Immature natural killer cell (primary cell): ENCODE data around the gene THSD4. TPM values are rescaled to one million over a fixed set of nuclear protein-coding genes. Genes with fewer than 3 reads are reported as not detected.
A peak's percentile ranks its signal among the peaks of the same experiment; 100 is the strongest.

Experiments used
- DNase-seq, 3 donors: peaks; one replicate each; pipeline ENCODE4 v3.0.0; 2022; ENCODE audit warnings: mixed read lengths in 1 of 3
- H3K27ac Mint-ChIP-seq, 6 donors: one replicate each; pipeline ENCODE4 v1.8.0; 2020; ENCODE audit warnings: mixed read lengths in 6 of 6, mild to moderate bottlenecking in 5 of 6, inconsistent platforms in 4 of 6, moderate library complexity in 3 of 6
- H3K27me3 Mint-ChIP-seq, 3 donors: one replicate each; pipeline ENCODE4 v1.8.0; 2020 to 2021; ENCODE audit warnings: low read depth in 3 of 3, mild to moderate bottlenecking in 3 of 3, mixed read lengths in 3 of 3, moderate library complexity in 3 of 3, inconsistent platforms in 1 of 3
- H3K36me3 Mint-ChIP-seq, 3 donors: one replicate each; pipeline ENCODE4 v1.8.0; 2020; ENCODE audit warnings: mixed read lengths in 3 of 3, inconsistent platforms in 2 of 3, mild to moderate bottlenecking in 2 of 3
- H3K4me1 Mint-ChIP-seq, 2 donors: one replicate each; pipeline ENCODE4 v1.8.0; 2020; ENCODE audit warnings: inconsistent platforms in 2 of 2, mild to moderate bottlenecking in 2 of 2, mixed read lengths in 2 of 2, moderate library complexity in 1 of 2
- H3K4me3 Mint-ChIP-seq, 5 donors: one replicate each; pipeline ENCODE4 v1.8.0; 2020; ENCODE audit warnings: mild to moderate bottlenecking in 5 of 5, mixed read lengths in 5 of 5, inconsistent platforms in 3 of 5, moderate library complexity in 3 of 5
- H3K9me3 Mint-ChIP-seq, 6 donors: one replicate each; pipeline ENCODE4 v1.8.0; 2020; ENCODE audit warnings: mild to moderate bottlenecking in 6 of 6, mixed read lengths in 6 of 6, inconsistent platforms in 4 of 6, moderate library complexity in 3 of 6
- polyA plus RNA-seq, 3 donors: library from polyadenylated mRNA; unstranded; fragments of 300-500 nt; fragmentation: Illumina TruSeq; gene quantifications; one replicate each; pipeline ENCODE4 v1.2.3, GENCODE V29; 2021

The THSD4 gene
- polyA plus RNA-seq, 3 donors from 2014 or later: not detected

GRCh38 chr15:71742964-71743363, 627.7 kb downstream of the THSD4 start:
- H3K4me1 Mint-ChIP-seq: no peaks in the 10 kb centered on the region
- H3K27me3 Mint-ChIP-seq: peaks cover 2 to 4% (median 4%) of the 10 kb centered on the region in 3 donors
- no peaks in the 10 kb centered on the region for H3K9me3 Mint-ChIP-seq
- no peak for DNase-seq
- no peak overlapping the region for H3K4me3 Mint-ChIP-seq
- H3K36me3 Mint-ChIP-seq: no peaks in the 10 kb centered on the region
- H3K27ac Mint-ChIP-seq: no peak overlapping the region

- Mint-ChIP-seq H3K9me3 (no peaks in the 10 kb centered on the region), H3K4me3 (no peak overlapping the region), H3K27me3 (peaks cover 4 to 5% (median 4%) of the 10 kb centered on the region in 3 donors), H3K36me3 (no peaks in the 10 kb centered on the region), H3K27ac (no peak overlapping the region), H3K4me1 (no peaks in the 10 kb centered on the region)
- peak; percentile 13 to 44 (median 39) for DNase-seq
Observed at GRCh38 chr15:71743861-71744382, 628.7 kb downstream of the THSD4 start.

GRCh38 chr15:71746719-71747118, 631.4 kb downstream of the THSD4 start:
- Mint-ChIP-seq H3K4me3 (no peak overlapping the region), H3K27ac (no peak overlapping the region), H3K36me3 (no peaks in the 10 kb centered on the region), H3K9me3 (no peaks in the 10 kb centered on the region), H3K4me1 (peaks cover 0 to under 1% of the 10 kb centered on the region in 2 donors), H3K27me3 (peaks cover 6 to 7% (median 6%) of the 10 kb centered on the region in 3 donors)
- no peak for DNase-seq

- H3K4me1 Mint-ChIP-seq: peaks cover 3 to 8% of the 10 kb centered on the region in 2 donors
- peaks cover 4 to 7% (median 6%) of the 10 kb centered on the region in 3 donors for H3K27me3 Mint-ChIP-seq
- no peaks in the 10 kb centered on the region for H3K9me3 Mint-ChIP-seq
- no peak overlapping the region for H3K27ac Mint-ChIP-seq
- H3K36me3 Mint-ChIP-seq: no peaks in the 10 kb centered on the region
- DNase-seq: no peak
- H3K4me3 Mint-ChIP-seq: no peak overlapping the region
Observed at GRCh38 chr15:71747128-71748083, 632.1 kb downstream of the THSD4 start.

- Mint-ChIP-seq H3K4me1 (peaks cover 5 to 14% of the 10 kb centered on the region in 2 donors), H3K36me3 (no peaks in the 10 kb centered on the region), H3K27ac (no peak overlapping the region), H3K9me3 (no peaks in the 10 kb centered on the region), H3K27me3 (peaks cover 4 to 7% (median 6%) of the 10 kb centered on the region in 3 donors), H3K4me3 (no peak overlapping the region)
- no peak for DNase-seq
Observed at GRCh38 chr15:71748293-71748718, 633.0 kb downstream of the THSD4 start.

GRCh38 chr15:71749500-71749899, 634.2 kb downstream of the THSD4 start:
- H3K4me1 Mint-ChIP-seq: peaks cover 5 to 14% of the 10 kb centered on the region in 2 donors
- DNase-seq: no peak
- H3K9me3 Mint-ChIP-seq: no peaks in the 10 kb centered on the region
- no peaks in the 10 kb centered on the region for H3K36me3 Mint-ChIP-seq
- no peak overlapping the region for H3K4me3 Mint-ChIP-seq
- peaks cover 4 to 7% (median 6%) of the 10 kb centered on the region in 3 donors for H3K27me3 Mint-ChIP-seq
- H3K27ac Mint-ChIP-seq: no peak overlapping the region

GRCh38 chr15:71752128-71752527, 636.9 kb downstream of the THSD4 start:
- no peak for DNase-seq
- Mint-ChIP-seq H3K4me3 (no peak overlapping the region), H3K27ac (no peak overlapping the region), H3K27me3 (peaks cover 3 to 7% (median 4%) of the 10 kb centered on the region in 3 donors), H3K9me3 (no peaks in the 10 kb centered on the region), H3K36me3 (no peaks in the 10 kb centered on the region), H3K4me1 (peaks cover 5 to 14% of the 10 kb centered on the region in 2 donors)

- peak in 2 of 3 donors; percentile 3 to 10 for DNase-seq
- no peaks in the 10 kb centered on the region for H3K36me3 Mint-ChIP-seq
- H3K27me3 Mint-ChIP-seq: peaks cover 2 to 7% (median 3%) of the 10 kb centered on the region in 3 donors
- no peaks in the 10 kb centered on the region for H3K9me3 Mint-ChIP-seq
- H3K4me1 Mint-ChIP-seq: peaks cover 5 to 14% of the 10 kb centered on the region in 2 donors
- H3K4me3 Mint-ChIP-seq: no peak overlapping the region
- H3K27ac Mint-ChIP-seq: no peak overlapping the region
Observed at GRCh38 chr15:71752604-71753289, 637.5 kb downstream of the THSD4 start.

- Mint-ChIP-seq H3K27ac (no peak overlapping the region), H3K4me3 (no peak overlapping the region), H3K36me3 (no peaks in the 10 kb centered on the region), H3K9me3 (no peaks in the 10 kb centered on the region), H3K4me1 (peaks cover 5 to 14% of the 10 kb centered on the region in 2 donors), H3K27me3 (peaks cover 2 to 7% (median 3%) of the 10 kb centered on the region in 3 donors)
- no peak for DNase-seq
Observed at GRCh38 chr15:71753346-71753745, 638.1 kb downstream of the THSD4 start.

GRCh38 chr15:71754660-71755059, 639.4 kb downstream of the THSD4 start:
- Mint-ChIP-seq H3K27me3 (peaks cover 0 to 5% (median 0%) of the 10 kb centered on the region in 3 donors), H3K36me3 (no peaks in the 10 kb centered on the region), H3K4me1 (peaks cover 5 to 14% of the 10 kb centered on the region in 2 donors), H3K9me3 (no peaks in the 10 kb centered on the region), H3K4me3 (no peak overlapping the region), H3K27ac (no peak overlapping the region)
- no peak for DNase-seq

- no peak overlapping the region for H3K4me3 Mint-ChIP-seq
- peaks cover 5 to 14% of the 10 kb centered on the region in 2 donors for H3K4me1 Mint-ChIP-seq
- peaks cover 0 to 3% (median under 1%) of the 10 kb centered on the region in 6 donors for H3K9me3 Mint-ChIP-seq
- no peaks in the 10 kb centered on the region for H3K36me3 Mint-ChIP-seq
- H3K27me3 Mint-ChIP-seq: peaks cover 0 to 2% (median 0%) of the 10 kb centered on the region in 3 donors
- H3K27ac Mint-ChIP-seq: no peak overlapping the region
- no peak for DNase-seq
Observed at GRCh38 chr15:71755092-71755970, 640.1 kb downstream of the THSD4 start.

- peaks cover 2 to 17% (median 7%) of the 10 kb centered on the region in 6 donors for H3K9me3 Mint-ChIP-seq
- H3K27me3 Mint-ChIP-seq: peaks cover 0 to 2% (median 0%) of the 10 kb centered on the region in 3 donors
- H3K27ac Mint-ChIP-seq: no peak overlapping the region
Observed at GRCh38 chr15:71756599-71757352, 641.5 kb downstream of the THSD4 start.

More at GRCh38 chr15:71756599-71757352, 641.5 kb downstream of the THSD4 start:
- Mint-ChIP-seq H3K36me3 (peaks cover 0 to 4% (median 0%) of the 10 kb centered on the region in 3 donors), H3K4me3 (no peak overlapping the region), H3K4me1 (peaks cover 5 to 13% of the 10 kb centered on the region in 2 donors)
- no peak for DNase-seq
